Measurements from ENCODE around the gene NEURL1.

NEURL1 gene

DNA sequence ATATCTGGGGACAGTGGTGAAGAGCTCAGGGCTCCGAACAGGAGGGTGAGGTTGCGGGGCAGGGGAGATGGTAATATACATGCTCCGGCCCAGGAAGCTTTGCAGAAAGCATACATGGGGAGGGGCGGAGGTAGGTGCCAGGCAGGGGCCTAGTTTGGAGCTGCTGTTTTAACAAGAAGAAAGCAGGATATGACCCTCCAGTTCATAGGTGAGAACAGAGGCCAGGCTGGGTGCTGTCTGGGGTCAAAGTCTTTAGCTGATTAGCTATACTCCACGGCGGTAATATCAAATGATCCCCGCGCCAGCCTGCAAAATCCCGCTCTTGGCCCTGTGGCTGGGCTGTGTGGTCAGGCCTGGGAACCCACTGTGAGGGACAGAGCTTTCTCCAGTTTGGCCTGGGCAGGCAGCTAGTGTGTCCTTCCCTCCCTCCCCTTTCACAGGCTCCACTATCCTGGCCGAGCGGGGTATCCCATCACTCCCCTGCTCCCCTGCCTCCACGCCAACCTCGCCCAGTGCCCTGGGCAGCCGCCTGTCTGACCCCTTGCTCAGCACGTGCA lies 95.6 kb downstream of the NEURL1 start:
- TF ChIP-seq, protein P1, sequence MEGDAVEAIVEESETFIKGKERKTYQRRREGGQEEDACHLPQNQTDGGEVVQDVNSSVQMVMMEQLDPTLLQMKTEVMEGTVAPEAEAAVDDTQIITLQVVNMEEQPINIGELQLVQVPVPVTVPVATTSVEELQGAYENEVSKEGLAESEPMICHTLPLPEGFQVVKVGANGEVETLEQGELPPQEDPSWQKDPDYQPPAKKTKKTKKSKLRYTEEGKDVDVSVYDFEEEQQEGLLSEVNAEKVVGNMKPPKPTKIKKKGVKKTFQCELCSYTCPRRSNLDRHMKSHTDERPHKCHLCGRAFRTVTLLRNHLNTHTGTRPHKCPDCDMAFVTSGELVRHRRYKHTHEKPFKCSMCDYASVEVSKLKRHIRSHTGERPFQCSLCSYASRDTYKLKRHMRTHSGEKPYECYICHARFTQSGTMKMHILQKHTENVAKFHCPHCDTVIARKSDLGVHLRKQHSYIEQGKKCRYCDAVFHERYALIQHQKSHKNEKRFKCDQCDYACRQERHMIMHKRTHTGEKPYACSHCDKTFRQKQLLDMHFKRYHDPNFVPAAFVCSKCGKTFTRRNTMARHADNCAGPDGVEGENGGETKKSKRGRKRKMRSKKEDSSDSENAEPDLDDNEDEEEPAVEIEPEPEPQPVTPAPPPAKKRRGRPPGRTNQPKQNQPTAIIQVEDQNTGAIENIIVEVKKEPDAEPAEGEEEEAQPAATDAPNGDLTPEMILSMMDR (conservative IDR thresholded peaks at IDR 0.05), result no peak
- no peak overlapping the region for H3K27ac ChIP-seq

DNA sequence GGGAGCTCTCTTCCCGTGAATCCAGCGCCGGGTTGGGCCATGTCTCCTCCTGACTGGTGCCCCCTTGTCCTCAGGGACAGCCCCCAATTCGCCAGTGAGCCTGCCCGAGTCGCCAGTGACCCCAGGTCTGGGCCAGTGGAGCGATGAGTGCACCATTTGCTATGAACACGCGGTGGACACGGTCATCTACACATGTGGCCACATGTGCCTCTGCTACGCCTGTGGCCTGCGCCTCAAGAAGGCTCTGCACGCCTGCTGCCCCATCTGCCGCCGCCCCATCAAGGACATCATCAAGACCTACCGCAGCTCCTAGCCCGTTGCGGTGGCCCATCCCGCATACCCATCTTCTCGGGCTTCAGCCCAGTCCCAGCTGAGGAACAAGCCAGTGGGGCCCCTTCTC lies 96.6 kb downstream of the NEURL1 start:
- TF ChIP-seq, protein P1 (conservative IDR thresholded peaks at IDR 0.05), result no peak

DNA sequence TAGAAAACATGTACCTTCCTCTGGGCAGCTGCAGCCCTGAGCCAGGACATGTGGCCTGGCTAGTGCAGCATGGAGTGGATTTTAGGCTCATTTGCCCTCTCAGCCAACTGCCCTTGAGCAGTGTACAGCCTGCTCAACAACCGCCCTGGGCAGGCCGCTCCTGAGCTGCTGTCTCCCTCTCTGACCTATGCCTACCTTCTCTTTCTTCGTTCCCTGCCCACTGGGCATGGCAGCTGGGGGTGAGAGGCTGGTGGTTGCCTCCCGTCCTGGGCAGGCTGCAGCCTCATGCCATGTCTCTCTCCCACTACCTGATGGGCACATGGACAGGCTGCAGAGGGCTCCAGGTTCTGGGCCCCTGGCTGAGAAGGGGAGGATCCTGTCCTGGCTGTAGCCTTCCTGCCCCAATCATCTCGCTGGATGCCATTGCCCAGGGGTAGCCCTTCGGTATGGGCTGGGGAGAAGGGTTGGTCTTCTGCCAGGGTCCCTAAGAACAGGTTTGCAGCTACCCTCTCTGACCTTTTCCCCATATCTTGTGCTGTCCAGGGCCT lies 97.3 kb downstream of the NEURL1 start:
- TF ChIP-seq, protein P1 (conservative IDR thresholded peaks at IDR 0.05), result no peak
- no peak overlapping the region for H3K27ac ChIP-seq

More for the DNA sequence above, 96.6 kb downstream of the NEURL1 start:
- no peak overlapping the region for H3K27ac ChIP-seq

DNA sequence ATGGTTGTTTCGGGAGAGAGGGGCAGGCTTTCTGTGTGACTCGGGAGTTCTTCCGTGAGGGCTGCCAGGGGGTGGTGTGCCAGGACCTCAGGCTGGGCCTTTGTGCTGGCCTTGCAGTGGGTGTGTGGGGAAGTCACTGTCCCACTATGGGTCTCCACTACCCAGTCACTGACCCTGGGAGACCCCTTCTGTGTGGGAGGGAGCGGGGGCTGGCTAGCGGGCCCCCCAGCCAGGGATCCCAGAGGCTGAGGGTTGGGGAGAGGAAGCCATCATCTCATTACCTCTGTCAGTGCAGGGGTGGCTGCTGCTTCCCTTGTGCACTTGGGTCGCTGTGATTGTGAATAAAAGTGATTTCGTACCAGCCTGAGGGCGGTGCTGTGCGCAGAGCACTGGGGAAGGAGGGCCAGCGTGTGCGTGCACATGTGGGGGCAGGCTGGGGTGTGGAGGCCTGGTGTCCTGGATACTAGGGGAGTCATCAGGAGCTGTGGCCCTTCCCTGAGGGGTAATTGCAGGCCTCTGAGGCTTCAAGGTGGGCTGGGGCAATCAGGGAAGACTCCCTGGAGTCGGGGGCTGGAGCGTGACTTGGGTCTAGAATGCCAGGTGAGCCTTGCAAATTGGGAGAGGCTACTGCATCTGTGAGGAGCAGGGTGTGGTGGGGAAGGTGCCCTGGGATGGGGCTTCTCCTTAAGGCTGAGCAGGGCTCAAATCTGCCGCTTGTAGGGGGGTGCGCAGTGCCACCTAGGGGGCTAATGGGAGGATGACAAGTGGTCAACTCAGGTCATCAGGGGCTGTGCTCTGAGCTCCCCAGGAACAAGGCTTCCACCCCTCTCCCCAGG lies 98.9 kb downstream of the NEURL1 start:
- TF ChIP-seq, protein P1 (conservative IDR thresholded peaks at IDR 0.05), result peak; percentile 84
- no peak overlapping the region for H3K27ac ChIP-seq

DNA sequence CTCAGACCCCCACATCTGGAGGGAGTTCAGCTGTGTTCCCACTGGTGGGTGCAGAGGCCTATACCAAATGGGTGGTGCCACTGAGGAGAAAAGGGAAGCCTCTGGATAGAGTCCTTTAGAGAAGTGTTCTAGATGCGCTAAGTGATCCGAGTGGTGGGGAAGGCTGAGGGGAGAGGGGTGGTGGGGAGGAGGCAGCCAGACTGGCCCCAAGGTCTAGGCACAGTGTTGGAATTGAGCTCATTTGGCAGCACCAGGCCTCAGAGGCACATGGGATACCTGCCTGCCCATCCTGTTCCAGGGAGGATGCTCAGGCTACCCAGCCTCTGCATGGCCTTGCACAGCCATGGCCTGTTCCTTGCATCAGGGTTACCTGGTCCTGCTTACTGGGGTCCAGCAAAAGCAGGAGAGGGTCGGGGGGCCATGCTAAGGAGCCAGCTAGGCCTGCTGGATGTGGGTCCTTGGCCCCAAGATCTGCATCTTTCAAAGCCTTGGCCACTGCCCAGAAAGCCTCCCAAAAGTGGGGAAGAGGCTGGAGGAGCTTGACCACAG lies 99.6 kb downstream of the NEURL1 start:
- no peak overlapping the region for H3K27ac ChIP-seq
- TF ChIP-seq, protein P1 (conservative IDR thresholded peaks at IDR 0.05), result peak; percentile 43

DNA sequence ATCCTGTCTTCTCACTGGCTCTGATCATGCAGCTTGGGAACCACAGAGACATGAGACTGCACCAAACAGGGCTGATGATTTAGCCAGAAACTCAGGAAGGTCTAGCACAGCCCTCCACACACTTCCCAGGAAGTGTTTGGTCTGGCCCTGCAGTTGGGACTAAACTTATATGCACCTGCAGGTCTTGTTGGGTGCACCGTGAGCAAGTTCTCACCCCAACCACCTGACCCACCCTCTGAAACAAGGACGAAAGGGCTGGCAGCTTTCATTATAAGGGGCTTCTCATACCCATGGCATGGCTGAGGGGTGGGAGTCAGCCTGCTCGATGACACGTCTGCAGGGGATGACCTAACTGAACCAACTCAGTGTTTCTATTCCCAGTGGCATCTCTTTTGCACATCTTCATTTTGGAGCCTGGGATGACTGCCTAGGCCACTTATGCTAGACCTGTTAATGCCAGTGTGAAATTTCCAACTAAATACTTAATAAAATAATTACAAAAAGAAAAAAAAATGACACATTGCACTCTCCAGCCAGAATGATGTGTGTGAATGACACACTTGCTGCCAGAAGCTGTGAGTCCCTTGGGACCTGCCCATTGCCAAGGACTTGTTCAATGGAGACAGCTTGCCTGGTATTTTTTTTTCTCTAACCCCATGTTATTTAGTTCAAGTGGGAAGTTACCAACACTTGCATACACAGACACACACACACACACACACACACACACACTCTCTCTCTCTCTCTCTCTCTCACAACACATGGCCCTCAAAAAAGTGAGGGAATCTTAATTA lies 102.6 kb downstream of the NEURL1 start:
- H3K27ac ChIP-seq, result no peak overlapping the region
- TF ChIP-seq, protein P1 (conservative IDR thresholded peaks at IDR 0.05), result no peak

Measured in VCaP (cell line).